Measurements from ENCODE around the gene KCNJ14. TPM values are rescaled to one million over a fixed set of nuclear protein-coding genes. Genes with fewer than 3 reads are reported as not detected.

KCNJ14 gene
- total RNA-seq, 2 donors from 2014 or later: 0.26 to 0.31 TPM

DNA sequence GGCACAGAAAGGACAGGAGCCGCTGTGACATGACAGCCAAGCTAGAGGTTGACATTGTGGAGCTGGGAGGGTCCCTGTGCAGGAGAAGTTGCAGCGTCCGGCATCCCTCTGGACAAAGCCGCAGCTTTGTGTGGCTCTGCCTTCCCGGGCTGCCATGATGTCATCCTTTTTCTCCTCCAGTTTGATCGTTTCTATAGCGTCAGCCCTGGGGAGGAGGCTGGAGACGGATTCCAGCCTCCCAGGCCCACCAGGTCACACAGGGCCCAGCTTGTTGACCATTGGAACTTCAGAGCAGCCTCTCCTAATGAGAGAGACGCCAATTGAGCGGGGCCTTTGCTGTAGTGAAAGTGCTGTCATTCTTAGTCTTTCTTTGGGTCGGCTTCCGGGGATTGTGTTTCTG, 3.8 kb upstream of the KCNJ14 start:
- Histone ChIP-seq H3K4me1 (peaks cover 0 to 2% of the 10 kb centered on the region in 2 donors), H3K27ac (no peak overlapping the region), H3K9me3 (no peaks in the 10 kb centered on the region), H3K36me3 (peaks cover 69% of the 10 kb centered on the region), H3K4me3 (no peak overlapping the region), H3K27me3 (no peaks in the 10 kb centered on the region)
- TF ChIP-seq, protein P1, sequence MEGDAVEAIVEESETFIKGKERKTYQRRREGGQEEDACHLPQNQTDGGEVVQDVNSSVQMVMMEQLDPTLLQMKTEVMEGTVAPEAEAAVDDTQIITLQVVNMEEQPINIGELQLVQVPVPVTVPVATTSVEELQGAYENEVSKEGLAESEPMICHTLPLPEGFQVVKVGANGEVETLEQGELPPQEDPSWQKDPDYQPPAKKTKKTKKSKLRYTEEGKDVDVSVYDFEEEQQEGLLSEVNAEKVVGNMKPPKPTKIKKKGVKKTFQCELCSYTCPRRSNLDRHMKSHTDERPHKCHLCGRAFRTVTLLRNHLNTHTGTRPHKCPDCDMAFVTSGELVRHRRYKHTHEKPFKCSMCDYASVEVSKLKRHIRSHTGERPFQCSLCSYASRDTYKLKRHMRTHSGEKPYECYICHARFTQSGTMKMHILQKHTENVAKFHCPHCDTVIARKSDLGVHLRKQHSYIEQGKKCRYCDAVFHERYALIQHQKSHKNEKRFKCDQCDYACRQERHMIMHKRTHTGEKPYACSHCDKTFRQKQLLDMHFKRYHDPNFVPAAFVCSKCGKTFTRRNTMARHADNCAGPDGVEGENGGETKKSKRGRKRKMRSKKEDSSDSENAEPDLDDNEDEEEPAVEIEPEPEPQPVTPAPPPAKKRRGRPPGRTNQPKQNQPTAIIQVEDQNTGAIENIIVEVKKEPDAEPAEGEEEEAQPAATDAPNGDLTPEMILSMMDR (IDR thresholded peaks at IDR 0.05): no peak
- DNase-seq (ENCODE audit: low spot score): no peak

DNA sequence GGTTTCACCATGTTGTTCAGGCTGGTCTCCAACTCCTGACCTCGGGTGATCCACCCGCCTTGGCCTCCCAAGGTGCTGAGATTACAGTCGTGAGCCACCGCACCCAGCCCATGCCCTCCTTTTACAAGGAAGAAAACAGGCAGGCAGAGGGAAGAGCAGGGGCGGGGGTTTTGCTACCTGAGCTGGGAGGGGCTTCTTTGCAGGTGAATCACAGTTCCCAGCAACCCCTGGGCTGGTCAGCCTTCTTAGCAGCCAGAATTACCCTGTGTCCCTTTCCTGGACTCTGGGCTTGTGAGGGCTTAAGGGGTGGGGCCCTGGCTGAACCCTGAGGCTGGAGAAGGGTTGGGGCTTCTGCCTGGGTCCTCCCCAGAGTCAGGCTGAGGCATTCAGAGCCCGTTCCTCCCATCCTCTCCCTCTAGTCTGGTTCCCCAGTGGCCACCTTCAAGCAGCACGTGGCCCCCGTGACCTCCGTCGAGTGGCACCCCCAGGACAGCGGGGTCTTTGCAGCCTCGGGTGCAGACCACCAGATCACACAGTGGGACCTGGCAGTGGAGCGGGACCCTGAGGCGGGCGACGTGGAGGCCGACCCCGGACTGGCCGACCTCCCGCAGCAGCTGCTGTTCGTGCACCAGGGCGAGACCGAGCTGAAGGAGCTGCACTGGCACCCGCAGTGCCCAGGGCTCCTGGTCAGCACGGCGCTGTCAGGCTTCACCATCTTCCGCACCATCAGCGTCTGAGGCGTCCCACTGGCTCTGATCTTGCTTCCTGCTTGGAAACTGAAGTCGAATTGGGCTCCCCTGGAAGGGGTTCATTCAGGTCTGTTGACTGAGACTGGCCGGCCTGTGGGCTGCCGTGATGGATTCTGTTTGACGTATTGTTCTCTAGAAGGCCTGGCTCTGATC, 2.8 kb upstream of the KCNJ14 start:
- Histone ChIP-seq H3K27me3 (no peaks in the 10 kb centered on the region), H3K36me3 (peaks cover 64% of the 10 kb centered on the region), H3K9me3 (no peaks in the 10 kb centered on the region), H3K4me3 (no peak overlapping the region), H3K27ac (no peak overlapping the region), H3K4me1 (no peaks in the 10 kb centered on the region)
- TF ChIP-seq, protein P1 (IDR thresholded peaks at IDR 0.05): no peak
- DNase-seq (ENCODE audit: low spot score): no peak

DNA sequence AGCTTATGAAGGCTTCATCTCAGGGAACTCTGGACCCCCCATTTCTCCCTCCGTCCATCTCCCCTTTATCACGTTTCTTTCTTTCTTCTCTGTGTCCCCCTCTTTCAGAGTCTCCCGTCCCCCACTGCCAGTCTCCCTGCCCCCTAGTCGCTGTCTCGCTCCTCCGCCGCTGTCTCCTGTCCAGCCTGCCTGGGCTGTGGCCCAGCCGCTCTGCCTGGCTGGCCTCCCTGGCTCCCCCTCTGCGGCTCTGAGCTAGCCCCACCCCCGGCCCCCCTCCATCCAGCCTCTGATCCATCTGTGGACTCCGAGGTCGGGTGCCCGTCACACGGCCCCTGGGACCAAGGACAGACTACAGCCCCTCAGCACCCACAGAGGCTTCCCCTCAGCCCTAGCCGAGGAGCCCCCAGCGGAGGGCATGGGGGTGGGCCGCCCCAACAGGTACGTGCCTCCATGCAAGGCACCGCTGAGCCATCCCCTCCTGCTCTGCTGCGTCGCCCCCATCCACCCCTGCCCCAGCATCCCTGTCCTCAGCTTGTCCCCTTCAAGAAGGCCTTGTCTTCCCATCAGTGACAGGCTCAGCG, 1.1 kb upstream of the KCNJ14 start:
- TF ChIP-seq, protein P1 (IDR thresholded peaks at IDR 0.05): no peak
- Histone ChIP-seq H3K4me3 (no peak overlapping the region), H3K36me3 (peaks cover 51% of the 10 kb centered on the region), H3K9me3 (no peaks in the 10 kb centered on the region), H3K4me1 (no peaks in the 10 kb centered on the region), H3K27ac (no peak overlapping the region), H3K27me3 (no peaks in the 10 kb centered on the region)
- no peak for DNase-seq (ENCODE audit: low spot score)

DNA sequence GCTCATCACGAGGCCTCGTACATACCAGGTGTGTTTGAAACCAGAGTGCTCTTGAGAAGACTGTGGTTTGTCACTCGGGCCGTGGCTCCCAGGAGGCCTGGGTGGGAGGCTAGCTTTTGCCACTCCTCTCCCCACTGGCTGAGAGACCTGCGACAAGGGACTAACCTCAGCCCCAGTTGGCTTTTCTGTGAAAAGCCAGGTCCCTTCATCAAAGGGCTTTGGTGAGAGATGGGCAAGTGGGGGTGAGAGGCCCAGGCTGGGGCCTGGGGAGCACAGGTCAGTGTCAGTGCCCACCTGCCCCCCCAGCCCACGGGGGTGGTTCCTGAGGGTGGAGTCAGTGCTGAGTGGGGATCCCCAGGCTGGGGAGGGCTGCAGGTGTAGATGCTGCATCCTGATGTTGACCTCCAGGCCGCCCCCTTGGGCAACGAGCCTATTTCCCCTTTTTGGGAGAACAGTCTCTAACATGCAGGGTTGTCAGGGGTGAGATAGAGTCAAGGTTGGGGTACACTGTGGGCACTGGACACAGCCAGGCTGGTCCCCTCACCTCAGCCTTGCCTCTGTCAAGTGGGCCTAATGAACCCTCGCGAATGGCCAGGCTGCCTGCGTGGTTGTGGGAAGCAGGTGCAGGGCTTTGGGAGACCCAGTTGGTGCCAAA, 661 bp downstream of the KCNJ14 start:
- Histone ChIP-seq H3K4me1 (no peaks in the 10 kb centered on the region), H3K27ac (no peak overlapping the region), H3K4me3 (no peak overlapping the region), H3K36me3 (peaks cover 35% of the 10 kb centered on the region), H3K9me3 (no peaks in the 10 kb centered on the region), H3K27me3 (no peaks in the 10 kb centered on the region)
- TF ChIP-seq, protein P1 (IDR thresholded peaks at IDR 0.05): no peak
- no peak for DNase-seq (ENCODE audit: low spot score)

DNA sequence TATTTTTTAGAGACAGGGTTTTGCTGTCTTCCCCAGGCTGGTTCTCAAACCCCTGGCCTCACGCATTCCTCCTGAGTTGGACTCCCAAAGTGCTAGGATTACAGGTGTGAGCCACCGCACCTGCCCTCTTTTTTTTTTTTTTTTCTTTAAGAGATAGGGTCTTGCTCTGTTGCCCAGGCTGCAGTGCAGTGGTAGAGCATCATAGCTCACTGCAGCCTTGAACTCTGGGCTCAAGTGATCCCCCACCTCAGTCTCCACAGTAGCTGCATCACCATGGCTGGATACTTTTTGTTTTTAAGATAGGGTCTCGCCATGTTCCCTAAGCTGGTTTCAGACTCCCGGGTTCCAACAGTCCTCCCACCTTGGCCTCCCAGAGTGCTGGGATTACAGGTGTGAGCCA, 1.5 kb downstream of the KCNJ14 start:
- H3K4me3 ChIP-seq: no peak overlapping the region
- H3K27me3 ChIP-seq: no peaks in the 10 kb centered on the region
- H3K9me3 ChIP-seq: no peaks in the 10 kb centered on the region
- no peaks in the 10 kb centered on the region for H3K4me1 ChIP-seq
- TF ChIP-seq, protein P1 (IDR thresholded peaks at IDR 0.05): no peak
- no peak overlapping the region for H3K27ac ChIP-seq
- DNase-seq (ENCODE audit: low spot score): no peak
- H3K36me3 ChIP-seq: peaks cover 26% of the 10 kb centered on the region
